Stimulated activated CD8-positive, alpha-beta memory T cell treated with anti-CD3 and anti-CD28 coated beads, Interleukin-4, amount 100 ng/mL, for 48 hours (primary cell): ENCODE data around the gene POU2AF2.
"Not testable (repeated sequence)": the region's sequence is repeated elsewhere in the genome, so short reads cannot be mapped to it uniquely, and the experiment has no call there.

Source experiments
- DNase-seq: peaks from one replicate; pipeline ENCODE4 v3.0.0-alpha.2; 2020

Gene POU2AF2, protein sequence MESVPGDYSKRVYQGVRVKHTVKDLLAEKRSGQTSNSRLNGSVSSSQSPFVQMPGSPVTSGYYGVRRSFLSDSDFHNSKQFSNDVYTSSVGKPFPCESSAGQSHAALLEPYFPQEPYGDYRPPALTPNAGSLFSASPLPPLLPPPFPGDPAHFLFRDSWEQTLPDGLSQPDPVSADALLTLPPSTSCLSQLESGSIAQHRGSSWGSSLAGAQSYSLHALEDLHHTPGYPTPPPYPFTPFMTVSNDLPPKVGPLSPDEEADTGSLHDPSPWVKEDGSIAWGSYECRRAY

DNA sequence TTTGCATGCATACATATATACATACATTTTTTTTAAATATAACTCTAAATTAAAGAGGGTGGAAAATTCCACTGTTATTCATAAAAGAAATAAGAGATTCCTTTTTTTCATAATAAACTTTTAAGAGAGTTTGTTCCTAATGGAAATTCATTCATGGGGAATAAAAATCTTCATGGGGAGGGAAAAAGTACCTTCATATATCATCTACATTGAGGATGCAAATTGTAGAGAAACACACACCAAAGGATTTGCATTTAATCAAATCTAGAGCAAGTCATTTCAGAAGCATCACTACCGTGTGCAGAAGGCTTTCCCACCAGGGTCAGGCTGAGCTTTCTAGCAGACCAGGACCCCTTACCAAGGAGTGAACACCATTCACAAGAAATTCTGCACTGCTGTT lies at the start of gene POU2AF2:
Gene POU2AF2, plus strand, starts transcription at position 301 of the 400 bp plus-strand sequence. CDS start 129 bp downstream, outside the sequence.
- DNase-seq: no peak

DNA sequence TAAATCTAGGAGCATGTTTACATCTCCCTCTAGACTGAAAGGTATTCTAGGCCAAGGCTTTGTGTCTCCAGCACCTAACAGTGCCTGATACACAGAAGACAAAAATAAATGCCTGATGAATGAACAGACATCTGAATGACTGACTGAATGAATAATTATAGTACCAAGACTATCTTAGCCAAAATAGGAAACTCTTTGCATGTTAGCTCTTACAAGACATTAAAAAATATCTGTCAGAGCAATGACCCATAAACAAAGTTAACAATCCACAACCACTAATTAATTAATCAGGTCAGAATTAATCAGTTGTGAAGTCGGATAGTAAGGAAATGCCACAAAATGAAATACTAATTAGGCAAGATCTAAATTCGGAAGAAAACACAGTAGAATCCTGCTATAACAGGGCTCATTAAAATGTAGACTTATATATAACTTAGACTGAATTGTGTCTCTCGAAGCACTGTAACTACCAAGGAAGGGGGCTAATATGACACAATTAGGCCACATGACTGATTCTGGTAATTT lies 45.5 kb upstream of the POU2AF2 start:
- DNase-seq: no peak

DNA sequence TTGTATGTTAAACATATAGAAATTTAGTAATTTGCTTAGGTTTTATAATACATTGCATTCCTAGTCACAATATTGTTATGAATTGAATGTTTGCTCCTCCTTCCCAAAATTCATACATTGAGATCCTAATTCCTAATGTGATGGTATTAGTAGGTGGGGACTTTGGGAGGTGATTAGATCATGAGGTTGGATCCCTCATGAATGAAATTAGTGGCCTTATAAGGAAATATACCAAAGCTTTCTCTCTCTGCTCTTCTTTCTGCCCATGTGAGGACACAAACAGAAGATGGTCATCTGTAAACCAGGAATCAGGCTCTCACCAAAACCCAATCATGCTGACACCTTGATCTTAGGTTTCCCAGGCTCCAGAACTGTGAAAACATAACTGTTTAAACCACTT lies 41.3 kb upstream of the POU2AF2 start:
- no peak for DNase-seq

DNA sequence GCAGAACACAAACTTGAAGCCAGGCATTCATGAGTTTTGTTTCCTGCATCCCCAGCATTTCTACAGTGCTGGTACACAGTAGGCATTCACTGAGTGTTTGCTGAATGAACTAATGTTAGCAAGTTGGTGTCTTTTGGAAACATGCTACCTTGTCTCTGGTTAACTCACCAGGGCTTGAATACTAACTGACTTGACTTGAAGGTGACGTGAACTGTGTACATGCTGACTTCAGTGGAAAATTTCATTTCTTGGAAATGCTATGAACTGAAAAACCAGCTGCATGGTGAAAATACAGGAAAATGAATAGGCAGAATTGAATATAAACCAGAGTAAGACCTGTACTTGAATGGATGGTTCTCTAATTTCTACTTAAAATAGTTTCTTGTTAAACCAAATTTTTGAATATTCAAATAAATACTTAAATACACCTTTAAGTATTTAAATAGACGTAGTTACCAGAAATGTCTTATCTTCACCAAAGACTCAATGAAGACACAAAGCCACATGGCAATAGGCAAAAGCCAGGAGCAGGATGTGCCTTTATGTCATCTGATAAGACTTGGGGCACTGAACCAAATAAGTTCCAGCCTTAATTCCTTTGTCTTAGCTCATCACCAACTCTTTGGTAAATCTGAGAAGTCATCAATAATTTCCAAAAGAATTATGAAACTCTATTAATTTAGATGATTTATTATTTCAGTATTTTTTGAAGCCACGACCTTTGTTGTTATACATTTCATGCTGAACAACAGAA lies 39.7 kb upstream of the POU2AF2 start:
- DNase-seq: no peak

DNA sequence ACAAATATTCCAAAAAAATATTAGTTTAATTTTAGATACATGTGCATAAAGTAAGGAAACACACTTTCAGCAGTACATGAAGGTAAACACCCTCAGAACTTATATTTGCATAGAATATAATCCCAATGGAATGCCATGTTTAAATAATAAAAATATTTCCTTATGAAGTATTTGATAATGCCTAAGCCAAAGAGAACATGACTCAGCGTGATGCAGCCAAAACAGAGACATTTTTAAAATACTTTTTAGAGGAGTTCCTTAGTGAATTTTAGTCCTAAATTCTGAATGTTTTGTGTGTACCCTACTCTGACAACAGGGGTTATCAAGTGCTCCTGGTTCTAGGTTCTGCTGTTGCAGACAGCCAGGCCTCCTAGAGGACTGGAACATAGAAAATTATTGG lies 39.1 kb upstream of the POU2AF2 start:
- no peak for DNase-seq

DNA sequence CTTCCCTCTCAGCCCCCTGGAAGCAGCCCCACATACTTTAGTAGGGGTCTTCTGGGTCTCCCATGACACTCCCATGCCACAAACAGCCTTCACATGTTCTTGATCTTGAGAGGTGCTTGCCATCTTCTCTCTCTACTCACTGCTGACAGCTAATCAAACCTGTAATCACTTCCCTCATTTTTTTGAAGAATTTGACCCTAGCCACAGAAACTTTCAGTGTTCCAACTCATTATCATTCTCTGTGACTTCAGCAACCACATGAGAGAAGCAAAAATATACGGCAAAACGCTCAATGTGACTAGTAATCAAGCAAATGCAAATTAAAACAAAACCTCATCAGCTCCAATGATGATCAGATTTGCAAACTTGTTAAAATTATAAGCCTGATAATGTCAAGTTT lies 38.3 kb upstream of the POU2AF2 start:
- DNase-seq: no peak

DNA sequence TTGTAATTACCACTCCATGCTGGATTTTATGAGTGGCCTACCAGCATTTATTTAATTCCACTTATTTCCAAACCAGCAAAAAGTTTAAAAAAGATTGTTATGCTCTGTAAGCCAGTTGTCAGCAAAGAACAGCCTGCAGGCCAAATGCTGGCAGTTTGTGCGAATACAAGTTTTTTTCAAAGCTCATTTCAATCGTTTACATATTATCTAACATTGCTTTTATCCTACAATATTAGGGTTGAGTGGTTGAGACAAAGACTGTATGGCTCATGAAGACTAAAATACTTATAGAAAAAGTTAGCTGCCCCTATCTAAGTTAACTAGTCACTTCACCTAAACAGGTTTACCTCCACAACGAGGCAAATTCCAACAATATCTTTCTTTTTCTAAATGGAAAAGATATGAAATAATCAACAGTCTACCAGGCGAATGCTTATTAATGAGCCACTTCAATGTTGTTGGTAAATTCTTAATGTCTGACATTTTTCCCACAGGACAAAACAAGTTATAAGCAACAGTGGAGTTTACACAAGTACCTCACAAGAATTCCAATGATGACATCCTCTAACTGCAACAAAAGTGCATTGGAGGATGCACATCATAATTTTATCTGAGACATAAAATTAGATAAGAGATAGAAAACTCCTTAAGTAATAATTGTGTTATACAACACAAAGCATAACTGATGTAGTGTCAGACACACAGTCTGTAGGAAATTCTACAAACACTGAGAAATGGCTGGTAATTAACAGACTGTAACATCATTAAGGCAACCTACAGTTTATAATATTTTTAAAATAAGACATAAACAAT lies 35.8 kb upstream of the POU2AF2 start:
- DNase-seq: no peak

DNA sequence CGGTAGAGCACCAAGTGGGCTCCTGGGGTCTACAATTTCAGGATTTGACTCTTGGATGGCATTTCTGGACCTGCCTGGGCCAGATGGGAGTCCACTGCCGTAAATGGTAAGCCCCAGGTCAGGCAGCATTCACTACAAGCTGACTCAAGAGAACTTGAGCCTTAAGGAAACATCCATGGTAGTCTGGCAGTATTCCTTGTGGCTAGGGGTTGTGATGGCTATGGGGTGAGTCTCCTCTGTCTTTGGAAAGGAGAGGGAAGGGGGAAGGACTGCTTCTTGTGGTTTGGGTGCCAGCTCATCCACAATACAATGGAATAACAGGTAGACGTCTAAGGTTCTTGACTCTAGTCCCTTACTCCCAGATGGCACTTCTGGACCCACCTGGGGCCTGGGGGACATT lies 32.3 kb upstream of the POU2AF2 start:
- DNase-seq: no peak

DNA sequence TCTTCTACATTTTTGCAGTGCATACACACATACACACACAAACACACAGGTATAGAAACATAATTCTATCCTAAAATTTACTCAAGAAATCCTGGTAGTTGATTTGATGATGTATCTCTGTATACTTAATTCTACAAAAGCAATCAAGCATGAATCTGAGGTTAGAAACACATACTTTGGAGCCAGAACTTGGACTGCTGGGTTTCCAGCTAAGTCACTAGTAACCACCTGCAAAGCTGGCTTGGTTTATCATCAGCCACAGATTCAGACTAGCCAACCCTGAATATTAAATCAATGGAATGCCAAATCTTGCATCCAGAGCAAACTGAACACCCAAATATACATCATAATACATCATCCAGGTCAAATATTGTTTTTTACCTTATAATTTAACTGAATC lies 24.8 kb upstream of the POU2AF2 start:
- no peak for DNase-seq

DNA sequence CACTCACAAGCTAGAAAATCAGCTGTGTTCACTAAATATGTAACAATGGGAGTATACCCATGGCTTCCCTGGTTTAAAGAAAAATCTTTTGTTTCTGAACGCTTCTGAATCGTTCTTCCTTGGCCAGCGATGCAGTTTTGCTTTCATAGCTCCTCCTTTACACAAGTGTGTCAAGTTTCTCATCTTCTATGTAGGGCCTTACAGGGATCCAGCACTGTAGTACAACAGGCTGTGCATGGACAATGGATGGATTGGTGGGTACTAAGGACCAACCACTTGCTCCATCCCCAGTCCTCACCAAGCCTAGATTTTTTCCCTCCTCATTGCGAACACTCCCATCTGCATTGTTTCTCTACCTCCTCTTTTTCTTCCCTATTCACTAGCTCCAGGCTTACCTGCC lies 24.3 kb upstream of the POU2AF2 start:
- DNase-seq: no peak

DNA sequence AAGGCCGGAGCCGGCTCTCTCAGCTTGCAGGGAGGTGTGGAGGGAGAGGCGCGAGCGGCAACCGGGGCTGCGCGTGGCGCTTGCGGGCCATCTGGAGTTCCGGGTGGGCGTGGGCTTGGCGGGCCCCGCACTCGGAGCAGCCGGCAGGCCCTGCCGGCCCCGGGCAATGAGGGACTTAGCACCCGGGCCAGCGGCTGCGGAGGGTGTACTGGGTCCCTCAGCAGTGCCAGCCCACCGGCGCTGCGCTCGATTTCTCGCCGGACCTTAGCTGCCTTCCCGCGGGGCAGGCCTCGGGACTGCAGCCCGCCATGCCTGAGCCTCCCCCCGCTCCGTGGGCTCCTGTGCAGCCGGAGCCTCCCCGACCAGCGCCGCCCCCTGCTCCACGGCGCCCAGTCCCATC lies 23.6 kb upstream of the POU2AF2 start:
- DNase-seq: not testable (repeated sequence)

DNA sequence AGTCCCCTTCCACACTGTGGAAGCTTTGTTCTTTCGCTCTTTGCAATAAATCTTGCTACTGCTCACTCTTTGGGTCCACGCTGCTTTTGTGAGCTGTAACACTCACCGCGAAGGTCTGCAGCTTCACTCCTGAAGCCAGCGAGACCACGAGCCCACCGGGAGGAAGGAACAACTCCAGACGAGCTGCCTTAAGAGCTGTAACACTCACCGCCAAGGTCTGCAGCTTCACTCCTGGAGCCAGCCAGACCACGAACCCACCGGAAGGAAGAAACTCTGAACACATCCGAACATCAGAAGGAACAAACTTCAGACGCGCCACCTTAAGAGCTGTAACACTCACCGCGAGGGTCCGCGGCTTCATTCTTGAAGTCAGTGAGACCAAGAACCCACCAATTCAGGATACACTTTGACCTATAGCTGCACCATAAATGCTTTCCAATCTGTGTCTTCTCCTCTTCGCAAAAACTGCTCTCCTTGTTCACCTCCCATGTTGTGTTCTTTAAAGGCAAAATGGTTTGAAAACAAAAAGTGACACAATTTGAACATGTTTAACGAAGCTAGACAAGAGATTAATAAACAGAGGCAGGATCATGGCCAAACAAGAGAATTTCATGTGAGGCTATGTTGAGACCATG lies 22.6 kb upstream of the POU2AF2 start:
- DNase-seq: peak; percentile 26

DNA sequence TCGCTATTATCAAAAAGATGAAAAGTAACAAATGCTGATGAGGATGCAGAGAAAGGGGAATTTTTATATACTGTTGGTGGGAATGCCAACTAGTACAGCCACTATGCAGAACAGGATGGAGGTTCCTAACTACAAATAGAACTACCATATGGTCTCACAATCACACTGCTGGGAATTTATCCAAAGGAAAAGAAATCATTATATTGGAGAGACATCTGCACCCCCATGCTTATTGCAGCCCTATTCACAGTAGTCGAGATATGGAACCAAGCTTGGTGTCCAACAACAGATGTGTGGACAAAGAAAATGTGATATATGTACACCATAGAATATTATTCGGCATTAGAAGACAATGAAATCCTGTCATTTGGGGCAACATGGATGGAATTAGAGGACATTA lies 19.6 kb upstream of the POU2AF2 start:
- no peak for DNase-seq

DNA sequence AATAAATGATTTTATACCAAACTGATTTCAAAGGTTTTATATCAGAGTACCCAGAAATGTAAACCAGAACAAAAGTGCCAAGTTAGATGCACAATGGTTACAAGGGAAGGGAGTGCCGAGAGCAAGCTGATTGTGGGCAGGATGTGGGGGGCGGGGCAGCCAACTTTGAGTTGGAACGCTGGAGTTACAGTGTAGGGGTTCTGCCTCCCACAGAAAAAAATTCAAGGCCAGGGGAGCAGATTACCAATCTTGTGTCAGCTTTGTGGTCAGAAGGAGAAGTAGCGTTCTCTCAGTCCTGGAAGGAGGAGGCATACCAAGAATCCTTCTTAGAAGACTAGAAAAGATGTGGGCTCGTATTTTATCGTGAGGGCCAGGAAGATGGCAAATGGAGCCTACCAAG lies 15.9 kb upstream of the POU2AF2 start:
- peak; percentile 36 for DNase-seq

DNA sequence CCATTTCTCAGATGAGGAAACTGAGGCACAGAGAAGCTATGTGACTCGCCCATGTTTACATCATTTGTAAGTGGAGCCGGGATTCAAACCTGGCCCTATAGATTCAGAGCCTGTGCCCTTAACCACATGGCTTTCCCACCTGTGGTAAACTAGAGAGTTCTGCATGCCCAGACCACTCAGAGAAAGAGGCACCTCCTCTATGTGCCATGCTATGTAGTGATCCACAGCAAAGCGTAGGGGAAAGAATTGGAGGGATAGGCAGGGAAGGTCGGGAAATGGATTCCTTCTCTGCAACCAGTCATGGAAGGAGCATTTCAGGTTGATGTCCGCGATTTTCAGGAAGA lies 15.4 kb upstream of the POU2AF2 start:
- DNase-seq: no peak

DNA sequence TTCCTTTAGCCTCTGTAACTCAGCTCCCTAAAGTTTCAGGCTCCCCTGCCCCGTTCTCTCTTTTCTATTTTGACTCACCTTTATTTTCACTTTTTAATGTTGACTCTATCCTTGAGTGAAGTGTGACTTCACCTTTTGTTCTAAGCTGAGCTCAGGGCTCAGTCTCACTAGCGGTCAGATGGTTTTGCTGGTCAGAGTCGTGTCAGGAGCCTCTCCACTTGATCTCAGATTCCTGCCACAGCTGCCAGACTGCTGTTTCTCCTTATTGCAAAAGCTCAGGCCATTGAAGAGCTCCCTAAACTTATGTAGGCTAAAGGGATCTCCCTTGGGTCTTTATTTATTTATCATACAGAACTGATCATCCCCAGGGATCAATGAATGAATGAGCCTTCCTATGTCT lies 13.7 kb upstream of the POU2AF2 start:
- no peak for DNase-seq

DNA sequence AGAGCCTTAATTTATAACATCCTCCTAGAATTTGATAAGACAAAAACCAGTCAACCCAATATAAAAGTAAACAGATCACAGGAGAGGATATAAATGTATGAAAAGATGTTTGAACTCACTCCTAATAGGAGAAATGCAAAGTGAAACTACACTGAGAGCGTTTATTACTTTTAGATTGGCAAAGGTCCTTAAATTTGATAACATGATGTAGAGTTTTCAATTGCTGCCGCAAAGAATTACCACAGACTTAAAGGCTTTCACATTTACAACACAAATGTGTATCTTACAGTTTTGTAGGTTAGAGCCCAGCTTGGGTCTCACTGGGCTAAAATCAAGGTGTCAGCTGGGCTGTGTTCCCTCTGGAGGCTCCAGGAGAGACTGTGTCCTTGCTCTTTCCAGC lies 9.1 kb upstream of the POU2AF2 start:
- DNase-seq: no peak

DNA sequence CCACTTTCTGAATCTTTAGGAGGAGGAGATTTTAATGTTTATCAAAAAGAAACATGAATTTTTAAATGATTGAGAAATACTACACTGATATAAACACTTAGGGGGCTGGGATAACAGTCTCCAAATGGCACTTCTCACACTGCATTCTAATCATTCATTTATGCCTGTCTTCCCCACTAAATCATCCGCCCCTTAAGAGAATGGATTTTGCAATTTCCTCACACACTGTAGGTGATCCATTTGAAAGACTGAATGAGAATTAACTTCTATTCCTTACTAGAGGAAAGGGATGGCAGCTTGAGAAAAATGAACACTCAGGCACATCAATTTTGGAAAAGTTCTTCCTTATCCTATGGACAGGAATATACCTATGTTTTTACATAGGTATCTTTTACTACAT lies 7.6 kb upstream of the POU2AF2 start:
- DNase-seq: no peak

DNA sequence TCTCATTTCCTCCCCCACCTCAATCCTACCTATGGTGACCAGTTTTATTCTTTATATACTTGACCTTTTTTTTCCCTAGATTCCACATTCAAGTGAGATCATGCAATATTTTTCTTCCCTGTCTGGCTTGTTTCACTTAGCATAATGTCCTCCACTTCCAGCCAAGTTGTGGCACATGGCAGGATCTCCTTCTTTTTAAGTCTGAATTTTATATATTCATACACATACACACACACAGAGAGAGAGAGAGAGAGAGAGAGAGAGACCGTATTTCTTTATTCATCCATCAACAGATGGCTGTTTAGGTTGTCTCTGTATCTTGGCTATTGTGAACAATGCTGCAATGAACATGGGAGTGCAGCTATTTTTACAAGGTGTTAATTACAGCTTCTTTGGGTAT lies 1.4 kb downstream of the POU2AF2 start:
- no peak for DNase-seq

DNA sequence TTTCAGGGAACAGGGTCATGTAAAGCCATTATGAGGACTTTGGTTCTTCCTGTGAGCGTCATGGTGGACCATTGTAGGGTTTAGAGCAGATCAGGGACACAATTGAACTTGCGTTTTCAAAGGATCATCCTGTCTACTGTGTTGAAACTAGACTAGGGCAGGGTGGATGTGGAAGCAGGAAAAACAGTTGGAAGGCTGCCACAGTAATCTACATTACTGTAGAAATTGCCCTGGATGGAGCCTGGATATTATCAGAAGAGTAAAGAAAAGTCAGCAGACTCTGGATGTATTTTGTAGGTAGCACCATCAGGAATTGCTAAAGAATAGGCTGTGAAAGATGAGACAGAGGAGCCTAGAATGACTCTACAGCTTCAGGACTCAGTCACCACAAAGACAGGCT lies 5.4 kb downstream of the POU2AF2 start:
- no peak for DNase-seq

DNA sequence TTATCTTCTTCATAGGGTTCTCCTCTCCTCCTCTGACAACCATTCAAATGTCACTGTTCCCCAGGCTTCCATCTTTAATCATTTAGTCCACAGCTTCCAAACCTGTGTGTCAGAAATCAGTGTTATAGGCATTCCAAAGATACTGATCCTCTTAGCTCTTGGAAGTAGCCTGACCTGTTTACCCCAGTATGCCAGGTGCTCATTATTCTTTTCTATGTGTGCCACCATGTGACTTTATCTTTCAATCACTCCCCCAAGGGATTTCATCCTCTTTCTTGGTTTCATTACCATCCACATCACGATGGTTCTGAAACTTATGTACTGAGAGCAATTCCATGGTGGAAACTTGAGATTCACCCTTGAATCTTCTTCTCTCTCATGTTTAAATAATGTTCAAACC lies 7.6 kb downstream of the POU2AF2 start:
- DNase-seq: no peak

DNA sequence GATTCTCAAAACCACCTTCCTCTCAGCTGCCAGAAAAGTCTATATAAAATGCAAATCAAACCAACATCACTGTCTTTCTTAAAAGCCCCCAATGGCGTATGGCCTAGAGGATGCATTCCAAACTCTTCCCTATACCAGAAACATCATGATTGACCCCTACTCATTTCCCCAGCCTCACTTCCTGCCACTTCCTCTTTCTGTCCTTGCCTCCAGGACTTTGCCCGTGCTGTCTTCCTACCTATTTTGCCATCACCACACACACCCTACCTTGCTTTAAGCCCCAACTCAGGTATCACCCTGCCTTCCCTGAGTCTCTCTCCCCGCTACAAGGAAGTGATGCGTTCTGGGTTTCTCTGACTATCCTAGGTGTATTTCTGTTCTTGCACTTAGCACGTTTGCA lies 8.1 kb downstream of the POU2AF2 start:
- DNase-seq: no peak

DNA sequence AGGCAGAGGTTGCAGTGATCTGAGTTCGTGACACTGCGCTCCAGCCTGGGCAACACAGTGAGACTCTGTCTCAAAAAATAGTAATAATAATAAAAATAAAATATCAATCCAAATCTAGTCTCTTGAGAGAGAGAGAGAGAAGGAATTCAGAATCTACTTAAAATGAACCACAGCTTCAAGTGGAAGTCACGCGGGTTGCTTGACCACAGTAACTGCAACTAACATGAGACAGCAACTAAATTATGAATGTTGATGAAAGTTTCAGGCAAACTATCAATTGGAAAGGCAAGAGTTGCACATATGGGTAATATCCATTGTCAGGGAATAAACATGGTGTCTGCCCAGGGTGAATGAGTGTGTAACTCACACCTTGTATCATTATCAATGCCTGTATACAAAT lies 12.5 kb downstream of the POU2AF2 start:
- DNase-seq: no peak
